GM21576 (cell line): ENCODE results near the gene TMEM238.

Source experiments
- ATAC-seq: cut with Tn5 transposase; IDR thresholded peaks from one replicate; pipeline ENCODE4 v1.9.1; 2021; ENCODE audit warnings: mild to moderate bottlenecking, moderate library complexity; ENCODE audit not compliant: unreplicated experiment

TMEM238 gene

GRCh38 chr19:55382013-55382412 is 2.1 kb downstream of the TMEM238 start:
- no peak for ATAC-seq

- ATAC-seq: no peak
Measured at GRCh38 chr19:55379174-55379573, 4.9 kb downstream of the TMEM238 start.

GRCh38 chr19:55377356-55378131 is 6.5 kb downstream of the TMEM238 start:
- ATAC-seq: no peak

- ATAC-seq: no peak
Measured at GRCh38 chr19:55376241-55376933, 7.7 kb downstream of the TMEM238 start, which contains the start of gene TMEM190. TMEM190 (plus strand) TSS chr19:55376826; CDS start chr19:55376854, 28 bp downstream.

GRCh38 chr19:55373993-55374757 is 9.9 kb downstream of the TMEM238 start:
- no peak for ATAC-seq

GRCh38 chr19:55373306-55373992 is 10.6 kb downstream of the TMEM238 start:
- ATAC-seq: no peak

- no peak for ATAC-seq
Measured at GRCh38 chr19:55372316-55373081, 11.6 kb downstream of the TMEM238 start.

GRCh38 chr19:55370305-55370988 is 13.6 kb downstream of the TMEM238 start, which contains the start of gene IL11:
IL11 (minus strand) TSS chr19:55370463; CDS start chr19:55370310, 153 bp downstream.
- ATAC-seq: no peak

GRCh38 chr19:55369653-55370304 is 14.3 kb downstream of the TMEM238 start:
- no peak for ATAC-seq

GRCh38 chr19:55368701-55369563 is 15.2 kb downstream of the TMEM238 start:
- no peak for ATAC-seq

GRCh38 chr19:55368106-55368505 is 16.0 kb downstream of the TMEM238 start:
- ATAC-seq: no peak

- ATAC-seq: no peak
Measured at GRCh38 chr19:55366790-55367189, 17.3 kb downstream of the TMEM238 start.

GRCh38 chr19:55365964-55366363 is 18.1 kb downstream of the TMEM238 start:
- no peak for ATAC-seq

- ATAC-seq: no peak
Measured at GRCh38 chr19:55365245-55365644, 18.8 kb downstream of the TMEM238 start.

GRCh38 chr19:55362990-55363716 is 20.9 kb downstream of the TMEM238 start, which contains the start of gene GARIN5B:
GARIN5B (minus strand) TSS chr19:55363260; CDS start chr19:55363066, 194 bp downstream.
- ATAC-seq: no peak

GRCh38 chr19:55362174-55362989 is 21.7 kb downstream of the TMEM238 start:
- ATAC-seq: no peak
